Activated naive CD4-positive, alpha-beta T cell treated with anti-CD3 and anti-CD28 coated beads, Interleukin-2, amount 10 ng/mL, durations not matched to agents 7 days and 5 days (primary cell): ENCODE results near the gene PHIP.

ENCODE experiments used
- CTCF ChIA-PET: fragments of 350-600 bp; sonication (Branson Sonifier 250); formaldehyde crosslinking; loops from one replicate; lab custom pipeline; 2021; ENCODE audit warnings: antibody characterized with exemption; lab: Charles Lee
- DNase-seq: peaks from one replicate; pipeline ENCODE4 v3.0.0-alpha.2; 2020
- H3K27ac Mint-ChIP-seq: one replicate; pipeline ENCODE4 v1.8.0; 2021; ENCODE audit warnings: mild to moderate bottlenecking, moderate library complexity, mixed read lengths
- H3K27me3 Mint-ChIP-seq: one replicate; pipeline ENCODE4 v1.8.0; 2021; ENCODE audit warnings: mild to moderate bottlenecking, mixed read lengths
- H3K36me3 Mint-ChIP-seq: one replicate; pipeline ENCODE4 v1.8.0; 2021; ENCODE audit warnings: mixed read lengths
- H3K4me1 Mint-ChIP-seq: one replicate; pipeline ENCODE4 v1.8.0; 2021; ENCODE audit warnings: mixed read lengths
- H3K4me3 Mint-ChIP-seq: one replicate; pipeline ENCODE4 v1.8.0; 2021; ENCODE audit warnings: mild to moderate bottlenecking, moderate library complexity, mixed read lengths
- H3K9me3 Mint-ChIP-seq: one replicate; pipeline ENCODE4 v1.8.0; 2021; ENCODE audit warnings: mixed read lengths

The PHIP gene

GRCh38 chr6:79079561-79080041 lies 1.5 kb upstream of the PHIP start:
- Mint-ChIP-seq H3K9me3 (no peaks in the 10 kb centered on the region), H3K36me3 (peaks cover 12% of the 10 kb centered on the region), H3K27me3 (peaks cover 12% of the 10 kb centered on the region), H3K4me3 (peak overlapping the region; percentile 80), H3K4me1 (peaks cover 34% of the 10 kb centered on the region), H3K27ac (peak overlapping the region; percentile 99)
- DNase-seq: no peak
- CTCF ChIA-PET: no interaction called here

- DNase-seq: no peak
- Mint-ChIP-seq H3K27me3 (peaks cover 12% of the 10 kb centered on the region), H3K9me3 (no peaks in the 10 kb centered on the region), H3K36me3 (peaks cover 21% of the 10 kb centered on the region), H3K4me3 (peak overlapping the region; percentile 80), H3K27ac (peak overlapping the region; percentile 99), H3K4me1 (peaks cover 43% of the 10 kb centered on the region)
- CTCF ChIA-PET: no interaction called here
Observed at GRCh38 chr6:79077715-79078074, 359 bp downstream of the PHIP start.

- Mint-ChIP-seq H3K36me3 (peaks cover 21% of the 10 kb centered on the region), H3K27ac (peak overlapping the region; percentile 98), H3K27me3 (peaks cover 7% of the 10 kb centered on the region), H3K4me3 (peak overlapping the region; percentile 76), H3K9me3 (no peaks in the 10 kb centered on the region), H3K4me1 (peaks cover 48% of the 10 kb centered on the region)
- CTCF ChIA-PET: no interaction called here
- peak; percentile 85 for DNase-seq
Observed at GRCh38 chr6:79076782-79077641, 1.0 kb downstream of the PHIP start.

GRCh38 chr6:79076160-79076559 lies 1.9 kb downstream of the PHIP start:
- CTCF ChIA-PET: no interaction called here
- H3K36me3 Mint-ChIP-seq: peaks cover 22% of the 10 kb centered on the region
- peak overlapping the region; percentile 76 for H3K4me3 Mint-ChIP-seq
- no peaks in the 10 kb centered on the region for H3K9me3 Mint-ChIP-seq
- H3K27ac Mint-ChIP-seq: peak overlapping the region; percentile 98
- H3K27me3 Mint-ChIP-seq: peaks cover 3% of the 10 kb centered on the region
- no peak for DNase-seq
- peaks cover 52% of the 10 kb centered on the region for H3K4me1 Mint-ChIP-seq

GRCh38 chr6:79073888-79074287 lies 4.2 kb downstream of the PHIP start:
- Mint-ChIP-seq H3K4me1 (peaks cover 48% of the 10 kb centered on the region), H3K27me3 (peaks cover 3% of the 10 kb centered on the region), H3K9me3 (no peaks in the 10 kb centered on the region), H3K27ac (no peak overlapping the region), H3K36me3 (peaks cover 29% of the 10 kb centered on the region), H3K4me3 (no peak overlapping the region)
- no peak for DNase-seq
- CTCF ChIA-PET: no interaction called here

- Mint-ChIP-seq H3K27ac (no peak overlapping the region), H3K4me3 (no peak overlapping the region), H3K4me1 (peaks cover 46% of the 10 kb centered on the region), H3K9me3 (no peaks in the 10 kb centered on the region), H3K27me3 (no peaks in the 10 kb centered on the region), H3K36me3 (peaks cover 27% of the 10 kb centered on the region)
- CTCF ChIA-PET: no interaction called here
- no peak for DNase-seq
Observed at GRCh38 chr6:79072640-79073181, 5.3 kb downstream of the PHIP start.

- H3K4me3 Mint-ChIP-seq: no peak overlapping the region
- H3K4me1 Mint-ChIP-seq: peaks cover 46% of the 10 kb centered on the region
- CTCF ChIA-PET: no interaction called here
- H3K27ac Mint-ChIP-seq: no peak overlapping the region
- peaks cover 27% of the 10 kb centered on the region for H3K36me3 Mint-ChIP-seq
- no peaks in the 10 kb centered on the region for H3K9me3 Mint-ChIP-seq
- DNase-seq: no peak
- no peaks in the 10 kb centered on the region for H3K27me3 Mint-ChIP-seq
Observed at GRCh38 chr6:79071547-79071946, 6.5 kb downstream of the PHIP start.

- no peaks in the 10 kb centered on the region for H3K27me3 Mint-ChIP-seq
- DNase-seq: no peak
- no peak overlapping the region for H3K27ac Mint-ChIP-seq
- no peak overlapping the region for H3K4me3 Mint-ChIP-seq
- H3K9me3 Mint-ChIP-seq: no peaks in the 10 kb centered on the region
- CTCF ChIA-PET: no interaction called here
- H3K36me3 Mint-ChIP-seq: peaks cover 26% of the 10 kb centered on the region
- H3K4me1 Mint-ChIP-seq: peaks cover 35% of the 10 kb centered on the region
Observed at GRCh38 chr6:79070206-79070825, 7.7 kb downstream of the PHIP start.

GRCh38 chr6:79066828-79067227 lies 11.2 kb downstream of the PHIP start:
- CTCF ChIA-PET: no interaction called here
- Mint-ChIP-seq H3K27ac (no peak overlapping the region), H3K9me3 (no peaks in the 10 kb centered on the region), H3K4me1 (peaks cover 9% of the 10 kb centered on the region), H3K36me3 (peaks cover 10% of the 10 kb centered on the region), H3K27me3 (no peaks in the 10 kb centered on the region), H3K4me3 (no peak overlapping the region)
- DNase-seq: no peak

- CTCF ChIA-PET: no interaction called here
- Mint-ChIP-seq H3K27ac (no peak overlapping the region), H3K27me3 (no peaks in the 10 kb centered on the region), H3K4me3 (no peak overlapping the region), H3K4me1 (peaks cover 8% of the 10 kb centered on the region), H3K9me3 (no peaks in the 10 kb centered on the region), H3K36me3 (peaks cover 10% of the 10 kb centered on the region)
- DNase-seq: no peak
Observed at GRCh38 chr6:79066330-79066729, 11.7 kb downstream of the PHIP start.

- Mint-ChIP-seq H3K27ac (no peak overlapping the region), H3K36me3 (peaks cover 5% of the 10 kb centered on the region), H3K27me3 (no peaks in the 10 kb centered on the region), H3K4me3 (no peak overlapping the region), H3K9me3 (no peaks in the 10 kb centered on the region), H3K4me1 (peaks cover under 1% of the 10 kb centered on the region)
- DNase-seq: no peak
- CTCF ChIA-PET: no interaction called here
Observed at GRCh38 chr6:79065232-79065631, 12.8 kb downstream of the PHIP start.

- peaks cover 6% of the 10 kb centered on the region for H3K36me3 Mint-ChIP-seq
- no peaks in the 10 kb centered on the region for H3K27me3 Mint-ChIP-seq
- CTCF ChIA-PET: no interaction called here
- H3K27ac Mint-ChIP-seq: no peak overlapping the region
- H3K9me3 Mint-ChIP-seq: no peaks in the 10 kb centered on the region
- no peak overlapping the region for H3K4me3 Mint-ChIP-seq
- no peak for DNase-seq
- H3K4me1 Mint-ChIP-seq: no peaks in the 10 kb centered on the region
Observed at GRCh38 chr6:79064635-79065034, 13.4 kb downstream of the PHIP start.

- Mint-ChIP-seq H3K4me3 (no peak overlapping the region), H3K36me3 (peaks cover 15% of the 10 kb centered on the region), H3K4me1 (no peaks in the 10 kb centered on the region), H3K27ac (no peak overlapping the region), H3K27me3 (no peaks in the 10 kb centered on the region), H3K9me3 (no peaks in the 10 kb centered on the region)
- CTCF ChIA-PET: no interaction called here
- no peak for DNase-seq
Observed at GRCh38 chr6:79062708-79063107, 15.3 kb downstream of the PHIP start.

GRCh38 chr6:79057746-79058145 lies 20.3 kb downstream of the PHIP start:
- no peak for DNase-seq
- H3K36me3 Mint-ChIP-seq: peaks cover 44% of the 10 kb centered on the region
- CTCF ChIA-PET: no interaction called here
- H3K4me3 Mint-ChIP-seq: no peak overlapping the region
- H3K4me1 Mint-ChIP-seq: peaks cover 4% of the 10 kb centered on the region
- peaks cover under 1% of the 10 kb centered on the region for H3K9me3 Mint-ChIP-seq
- no peaks in the 10 kb centered on the region for H3K27me3 Mint-ChIP-seq
- no peak overlapping the region for H3K27ac Mint-ChIP-seq

GRCh38 chr6:79056226-79056625 lies 21.8 kb downstream of the PHIP start:
- peaks cover 4% of the 10 kb centered on the region for H3K4me1 Mint-ChIP-seq
- no peak overlapping the region for H3K27ac Mint-ChIP-seq
- CTCF ChIA-PET: no interaction called here
- H3K27me3 Mint-ChIP-seq: no peaks in the 10 kb centered on the region
- DNase-seq: no peak
- H3K4me3 Mint-ChIP-seq: no peak overlapping the region
- peaks cover 7% of the 10 kb centered on the region for H3K9me3 Mint-ChIP-seq
- H3K36me3 Mint-ChIP-seq: peaks cover 56% of the 10 kb centered on the region
